ENCODE data around the gene PRKCA.

DNA sequence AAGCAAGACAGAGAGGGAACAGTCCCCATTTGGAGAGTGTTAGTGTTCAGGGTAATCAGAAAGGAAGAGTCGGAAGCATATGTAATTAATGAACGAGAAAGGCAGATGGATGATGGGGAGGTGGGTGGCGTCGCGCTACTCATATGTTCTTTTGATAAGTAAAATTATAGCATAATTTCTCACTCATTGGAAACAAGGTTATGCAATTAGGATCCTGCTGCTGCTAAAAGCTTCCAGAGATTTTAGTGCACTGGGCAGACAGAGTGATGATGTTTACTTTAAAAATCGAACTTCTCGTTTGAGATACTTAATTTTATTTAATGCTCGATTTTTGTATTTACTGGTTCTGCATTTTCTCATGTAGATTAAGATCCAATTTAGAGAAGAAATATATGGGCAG lies 96.2 kb downstream of the PRKCA start:
- no peak for TF ChIP-seq POLR2A (IDR thresholded peaks at IDR 0.05; ENCODE audit: low read length)
- TF ChIP-seq GATA1 (IDR thresholded peaks at IDR 0.05; ENCODE audit: low read depth, low read length) = no peak

Data from erythroblast (primary cell).